Measurements from ENCODE around the gene BTBD7. TPM values are rescaled to one million over a fixed set of nuclear protein-coding genes. Genes with fewer than 3 reads are reported as not detected.

BTBD7 gene
- total RNA-seq, 1 donor from 2014 or later, result 43.5 TPM

- Mint-ChIP-seq H3K27me3 (ENCODE audit: low read depth) (peaks cover 5% of the 10 kb centered on the region), H3K4me3 (ENCODE audit: unreplicated experiment) (no peak within 1 kb of the TSS), H3K9me3 (ENCODE audit: low read depth) (no peaks in the 10 kb centered on the region), H3K36me3 (ENCODE audit: low read depth) (peaks cover 1% of the 10 kb centered on the region), H3K27ac (ENCODE audit: unreplicated experiment) (no peak within 1 kb of the TSS), H3K4me1 (ENCODE audit: low read depth) (no peaks in the 10 kb centered on the region)
- DNase-seq (ENCODE audit: low spot score), result no peak
- no peak for TF ChIP-seq CTCF (IDR thresholded peaks at IDR 0.05)
These were observed 14.3 kb upstream of the BTBD7 start, which contains the start of gene COX8C for GRCh38 chr14:93346926-93347721. Gene COX8C, plus strand, starts transcription at chr14:93347182. Its CDS starts 87 bp downstream, at chr14:93347269.

- H3K4me3 Mint-ChIP-seq (ENCODE audit: unreplicated experiment), result no peak overlapping the region
- H3K36me3 Mint-ChIP-seq (ENCODE audit: low read depth), result peaks cover 1% of the 10 kb centered on the region
- H3K27me3 Mint-ChIP-seq (ENCODE audit: low read depth), result peaks cover 3% of the 10 kb centered on the region
- H3K4me1 Mint-ChIP-seq (ENCODE audit: low read depth), result no peaks in the 10 kb centered on the region
- no peak overlapping the region for H3K27ac Mint-ChIP-seq (ENCODE audit: unreplicated experiment)
- DNase-seq (ENCODE audit: low spot score), result no peak
- no peaks in the 10 kb centered on the region for H3K9me3 Mint-ChIP-seq (ENCODE audit: low read depth)
- no peak for TF ChIP-seq CTCF (IDR thresholded peaks at IDR 0.05)
These were observed 11.0 kb upstream of the BTBD7 start for GRCh38 chr14:93343797-93344196.

- Mint-ChIP-seq H3K4me3 (ENCODE audit: unreplicated experiment) (no peak overlapping the region), H3K27ac (ENCODE audit: unreplicated experiment) (no peak overlapping the region), H3K27me3 (ENCODE audit: low read depth) (no peaks in the 10 kb centered on the region), H3K36me3 (ENCODE audit: low read depth) (peaks cover 1% of the 10 kb centered on the region), H3K9me3 (ENCODE audit: low read depth) (no peaks in the 10 kb centered on the region), H3K4me1 (ENCODE audit: low read depth) (no peaks in the 10 kb centered on the region)
- TF ChIP-seq CTCF (IDR thresholded peaks at IDR 0.05), result no peak
- DNase-seq (ENCODE audit: low spot score), result no peak
These were observed 10.4 kb upstream of the BTBD7 start for GRCh38 chr14:93343266-93343665.

- DNase-seq (ENCODE audit: low spot score), result no peak
- H3K36me3 Mint-ChIP-seq (ENCODE audit: low read depth), result no peaks in the 10 kb centered on the region
- peaks cover 9% of the 10 kb centered on the region for H3K4me1 Mint-ChIP-seq (ENCODE audit: low read depth)
- no peaks in the 10 kb centered on the region for H3K9me3 Mint-ChIP-seq (ENCODE audit: low read depth)
- TF ChIP-seq CTCF (IDR thresholded peaks at IDR 0.05), result no peak
- H3K4me3 Mint-ChIP-seq (ENCODE audit: unreplicated experiment), result no peak overlapping the region
- H3K27me3 Mint-ChIP-seq (ENCODE audit: low read depth), result no peaks in the 10 kb centered on the region
- H3K27ac Mint-ChIP-seq (ENCODE audit: unreplicated experiment), result no peak overlapping the region
These were observed 5.0 kb upstream of the BTBD7 start for GRCh38 chr14:93337884-93338283.

- Mint-ChIP-seq H3K4me1 (ENCODE audit: low read depth) (peaks cover 9% of the 10 kb centered on the region), H3K36me3 (ENCODE audit: low read depth) (no peaks in the 10 kb centered on the region), H3K27me3 (ENCODE audit: low read depth) (no peaks in the 10 kb centered on the region), H3K27ac (ENCODE audit: unreplicated experiment) (no peak overlapping the region), H3K4me3 (ENCODE audit: unreplicated experiment) (no peak overlapping the region), H3K9me3 (ENCODE audit: low read depth) (no peaks in the 10 kb centered on the region)
- no peak for DNase-seq (ENCODE audit: low spot score)
- no peak for TF ChIP-seq CTCF (IDR thresholded peaks at IDR 0.05)
These were observed 4.4 kb upstream of the BTBD7 start for GRCh38 chr14:93337143-93337753.

Data from chondrocyte (in vitro differentiated cells).